SH-SY5Y (cell line): ENCODE data around the gene NNAT.

ENCODE experiments used
- GATA2 ChIP-seq: IDR thresholded peaks from 2 replicates; pipeline ENCODE4 v1.6.1; 2011; ENCODE audit warnings: mild to moderate bottlenecking, low read depth, low read length
- GATA3 ChIP-seq: IDR thresholded peaks from 2 replicates; pipeline ENCODE4 v1.6.1; 2011; ENCODE audit warnings: low read depth, mild to moderate bottlenecking, low read length, moderate library complexity

DNA sequence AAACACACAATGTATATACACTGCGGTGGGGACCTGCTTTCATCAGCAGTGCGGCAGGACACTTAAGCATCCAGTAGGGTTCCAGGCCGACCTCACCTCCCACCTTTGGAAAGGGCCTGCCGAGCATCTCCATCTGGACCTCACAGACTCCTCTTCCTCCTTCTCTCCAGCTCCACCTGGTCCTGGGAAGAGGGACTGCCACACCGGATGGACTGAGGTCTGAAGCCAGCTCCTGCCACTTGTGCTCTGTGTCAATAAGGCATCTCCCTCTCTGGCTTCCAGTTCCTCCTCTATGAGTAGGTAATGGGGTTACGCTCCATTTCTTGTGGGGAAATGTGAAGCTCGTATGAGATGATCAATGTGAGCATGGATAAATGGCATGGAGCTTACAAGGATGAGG is 19.1 kb upstream of the NNAT start:
- no peak for TF ChIP-seq GATA3
- TF ChIP-seq GATA2, result no peak
